Chondrocyte (in vitro differentiated cells): ENCODE results near the gene KIRREL3. TPM values are rescaled to one million over a fixed set of nuclear protein-coding genes. Genes with fewer than 3 reads are reported as not detected.

Experiments
- DNase-seq: peaks from one replicate; pipeline ENCODE4 v3.0.0; 2021; ENCODE audit warnings: mixed read lengths, low spot score
- H3K27ac Mint-ChIP-seq: one replicate; pipeline ENCODE4 v1.8.0; 2021; ENCODE audit warnings: mild to moderate bottlenecking, moderate library complexity, mixed read lengths; ENCODE audit not compliant: unreplicated experiment
- H3K27me3 Mint-ChIP-seq: 2 replicates; pipeline ENCODE4 v1.8.0; 2021; ENCODE audit warnings: low read depth, mixed read lengths
- H3K36me3 Mint-ChIP-seq: 2 replicates; pipeline ENCODE4 v1.8.0; 2021; ENCODE audit warnings: low read depth, mixed read lengths
- H3K4me1 Mint-ChIP-seq: 2 replicates; pipeline ENCODE4 v1.8.0; 2021; ENCODE audit warnings: low read depth, mild to moderate bottlenecking, mixed read lengths
- H3K4me3 Mint-ChIP-seq: one replicate; pipeline ENCODE4 v1.8.0; 2021; ENCODE audit warnings: mild to moderate bottlenecking, moderate library complexity, mixed read lengths; ENCODE audit not compliant: unreplicated experiment
- H3K9me3 Mint-ChIP-seq: 2 replicates; pipeline ENCODE4 v1.8.0; 2021; ENCODE audit warnings: low read depth, mixed read lengths
- total RNA-seq: library from RNA; stranded (reverse); gene quantifications from 3 replicates; pipeline ENCODE4 v1.2.1, GENCODE V29; 2021
- TF ChIP-seq, protein P1 (sequence below): fragments of 200-600 bp; sonication (generic); IDR thresholded peaks from 2 replicates; pipeline ENCODE4 v1.5.0; 2021; ENCODE audit warnings: antibody characterized with exemption, mild to moderate bottlenecking, moderate library complexity

The KIRREL3 gene
- total RNA-seq, 1 donor from 2014 or later, result 1.2 TPM

DNA sequence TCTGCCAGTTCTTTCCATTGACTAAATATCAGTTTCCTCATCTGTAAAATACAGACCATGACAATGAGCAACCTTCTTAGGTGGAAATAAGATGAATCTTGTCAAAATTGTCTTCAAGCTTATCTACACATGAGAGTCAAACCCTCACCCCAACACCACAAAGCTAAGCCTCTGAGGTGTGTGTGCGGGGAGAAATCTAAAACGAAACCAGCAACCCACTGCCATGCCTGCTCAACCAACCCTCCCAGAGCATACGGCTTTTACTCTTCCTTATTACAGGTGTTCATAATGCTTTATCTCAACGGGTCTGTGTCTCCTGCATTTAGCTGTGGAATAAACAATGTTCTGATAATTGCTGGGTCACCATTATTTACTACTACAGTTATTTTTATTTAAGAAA, 235.4 kb downstream of the KIRREL3 start:
- no peak for DNase-seq
- Mint-ChIP-seq H3K9me3 (peaks cover 3% of the 10 kb centered on the region), H3K27me3 (no peaks in the 10 kb centered on the region), H3K4me3 (no peak overlapping the region), H3K36me3 (no peaks in the 10 kb centered on the region), H3K27ac (no peak overlapping the region), H3K4me1 (no peaks in the 10 kb centered on the region)
- TF ChIP-seq, protein P1, sequence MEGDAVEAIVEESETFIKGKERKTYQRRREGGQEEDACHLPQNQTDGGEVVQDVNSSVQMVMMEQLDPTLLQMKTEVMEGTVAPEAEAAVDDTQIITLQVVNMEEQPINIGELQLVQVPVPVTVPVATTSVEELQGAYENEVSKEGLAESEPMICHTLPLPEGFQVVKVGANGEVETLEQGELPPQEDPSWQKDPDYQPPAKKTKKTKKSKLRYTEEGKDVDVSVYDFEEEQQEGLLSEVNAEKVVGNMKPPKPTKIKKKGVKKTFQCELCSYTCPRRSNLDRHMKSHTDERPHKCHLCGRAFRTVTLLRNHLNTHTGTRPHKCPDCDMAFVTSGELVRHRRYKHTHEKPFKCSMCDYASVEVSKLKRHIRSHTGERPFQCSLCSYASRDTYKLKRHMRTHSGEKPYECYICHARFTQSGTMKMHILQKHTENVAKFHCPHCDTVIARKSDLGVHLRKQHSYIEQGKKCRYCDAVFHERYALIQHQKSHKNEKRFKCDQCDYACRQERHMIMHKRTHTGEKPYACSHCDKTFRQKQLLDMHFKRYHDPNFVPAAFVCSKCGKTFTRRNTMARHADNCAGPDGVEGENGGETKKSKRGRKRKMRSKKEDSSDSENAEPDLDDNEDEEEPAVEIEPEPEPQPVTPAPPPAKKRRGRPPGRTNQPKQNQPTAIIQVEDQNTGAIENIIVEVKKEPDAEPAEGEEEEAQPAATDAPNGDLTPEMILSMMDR, result no peak

DNA sequence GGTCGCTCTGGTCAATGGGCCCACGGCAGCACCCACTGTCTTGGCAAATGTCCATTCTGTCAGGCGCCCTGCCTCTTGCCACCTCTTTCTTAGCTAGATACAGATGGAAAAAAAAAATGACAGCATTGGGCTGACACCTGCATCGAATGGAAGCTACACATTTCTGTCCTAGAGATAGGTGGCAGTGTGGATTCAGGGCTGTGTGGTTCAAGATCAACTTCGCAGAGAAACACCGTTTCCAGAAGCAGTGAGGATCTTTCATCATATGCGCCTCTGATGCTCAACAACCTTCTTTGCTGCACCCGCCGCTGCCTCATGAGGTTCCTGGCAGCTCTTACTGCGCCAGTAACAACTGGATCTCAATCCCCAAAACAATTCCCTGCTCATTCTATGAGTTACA, 236.3 kb downstream of the KIRREL3 start:
- Mint-ChIP-seq H3K27ac (no peak overlapping the region), H3K36me3 (no peaks in the 10 kb centered on the region), H3K27me3 (no peaks in the 10 kb centered on the region), H3K4me3 (no peak overlapping the region), H3K4me1 (no peaks in the 10 kb centered on the region), H3K9me3 (peaks cover 3% of the 10 kb centered on the region)
- DNase-seq, result no peak
- TF ChIP-seq, protein P1, result peak; percentile 41

DNA sequence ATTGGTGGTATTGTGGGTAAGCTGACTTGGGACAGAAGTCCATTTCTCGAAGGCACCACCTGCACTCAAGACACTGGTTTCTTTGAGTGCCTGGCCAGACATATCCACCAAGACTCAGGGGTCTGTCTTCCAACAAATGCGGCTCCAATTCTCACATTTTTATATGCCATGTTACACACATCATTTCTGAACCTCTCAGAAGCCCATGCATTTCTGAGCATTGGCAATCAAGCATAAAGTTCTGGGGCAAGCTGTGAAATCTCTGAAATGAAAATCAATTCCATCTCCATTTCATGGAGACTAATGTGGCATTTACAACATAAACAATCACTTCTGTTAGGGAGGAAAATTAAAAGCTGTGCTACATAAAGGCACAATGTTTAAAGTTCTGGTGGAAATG, 243.7 kb downstream of the KIRREL3 start:
- TF ChIP-seq, protein P1, result no peak
- H3K4me1 Mint-ChIP-seq, result no peaks in the 10 kb centered on the region
- H3K9me3 Mint-ChIP-seq, result no peaks in the 10 kb centered on the region
- no peak overlapping the region for H3K27ac Mint-ChIP-seq
- no peaks in the 10 kb centered on the region for H3K36me3 Mint-ChIP-seq
- DNase-seq, result no peak
- no peaks in the 10 kb centered on the region for H3K27me3 Mint-ChIP-seq
- no peak overlapping the region for H3K4me3 Mint-ChIP-seq

DNA sequence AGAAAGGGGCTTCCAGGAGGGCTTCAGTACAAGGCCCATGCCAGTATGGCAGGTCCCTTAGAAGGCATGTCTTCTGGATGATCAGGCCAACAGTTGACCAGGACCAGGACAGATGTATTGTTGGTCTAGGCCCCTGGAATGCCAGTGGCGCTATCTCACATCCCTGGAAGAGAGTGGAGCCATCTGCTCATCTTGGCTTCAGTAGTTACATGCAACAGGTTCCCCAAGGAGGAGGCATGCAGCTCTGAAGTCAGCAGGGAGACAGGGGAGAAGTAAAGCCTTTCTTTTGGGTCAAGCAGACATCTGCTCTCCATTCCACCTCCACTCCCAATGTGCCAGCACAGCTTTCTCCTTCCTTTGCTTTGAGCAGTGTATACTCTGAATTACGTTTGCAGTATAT, 244.1 kb downstream of the KIRREL3 start:
- no peak overlapping the region for H3K27ac Mint-ChIP-seq
- DNase-seq, result no peak
- H3K36me3 Mint-ChIP-seq, result no peaks in the 10 kb centered on the region
- no peak overlapping the region for H3K4me3 Mint-ChIP-seq
- TF ChIP-seq, protein P1, result no peak
- peaks cover 1% of the 10 kb centered on the region for H3K4me1 Mint-ChIP-seq
- H3K27me3 Mint-ChIP-seq, result no peaks in the 10 kb centered on the region
- H3K9me3 Mint-ChIP-seq, result no peaks in the 10 kb centered on the region

DNA sequence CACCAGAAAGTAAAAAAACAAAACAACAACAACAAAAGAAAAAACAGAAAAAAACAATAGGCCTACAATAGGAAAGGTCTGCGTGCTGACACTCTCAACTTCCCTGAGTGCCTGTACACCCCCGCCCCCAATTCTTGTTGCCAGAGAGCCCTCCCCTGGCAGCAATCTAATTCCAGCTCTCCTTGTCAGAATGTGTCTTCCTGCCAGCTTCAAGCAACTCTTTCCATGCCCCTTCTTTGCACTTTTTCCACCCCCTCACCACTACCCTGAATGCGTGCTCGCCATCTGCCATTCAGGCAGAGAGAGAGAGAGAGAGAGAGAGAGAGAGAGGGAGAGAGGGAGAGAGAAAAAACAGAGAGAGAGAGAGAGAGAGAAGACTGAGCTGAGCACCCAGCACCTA, 245.0 kb downstream of the KIRREL3 start:
- peaks cover 7% of the 10 kb centered on the region for H3K4me1 Mint-ChIP-seq
- no peak for DNase-seq
- H3K4me3 Mint-ChIP-seq, result no peak overlapping the region
- peaks cover 3% of the 10 kb centered on the region for H3K9me3 Mint-ChIP-seq
- no peaks in the 10 kb centered on the region for H3K36me3 Mint-ChIP-seq
- TF ChIP-seq, protein P1, result no peak
- no peak overlapping the region for H3K27ac Mint-ChIP-seq
- H3K27me3 Mint-ChIP-seq, result no peaks in the 10 kb centered on the region
